GM08714 (cell line): ENCODE measurements around the gene ATP11B.

Experiments used
- H3K4me3 ChIP-seq: fragments of 200-500 bp; sonication (Bioruptor generic); 2 replicates; pipeline ENCODE4 v1.5.1; 2014; ENCODE audit warnings: mild to moderate bottlenecking, low read length, inconsistent platforms
- ZNF274 ChIP-seq: IDR thresholded peaks from 2 replicates; pipeline ENCODE4 v1.6.1; 2012; ENCODE audit warnings: mild to moderate bottlenecking, low read depth, low read length

Gene ATP11B

DNA sequence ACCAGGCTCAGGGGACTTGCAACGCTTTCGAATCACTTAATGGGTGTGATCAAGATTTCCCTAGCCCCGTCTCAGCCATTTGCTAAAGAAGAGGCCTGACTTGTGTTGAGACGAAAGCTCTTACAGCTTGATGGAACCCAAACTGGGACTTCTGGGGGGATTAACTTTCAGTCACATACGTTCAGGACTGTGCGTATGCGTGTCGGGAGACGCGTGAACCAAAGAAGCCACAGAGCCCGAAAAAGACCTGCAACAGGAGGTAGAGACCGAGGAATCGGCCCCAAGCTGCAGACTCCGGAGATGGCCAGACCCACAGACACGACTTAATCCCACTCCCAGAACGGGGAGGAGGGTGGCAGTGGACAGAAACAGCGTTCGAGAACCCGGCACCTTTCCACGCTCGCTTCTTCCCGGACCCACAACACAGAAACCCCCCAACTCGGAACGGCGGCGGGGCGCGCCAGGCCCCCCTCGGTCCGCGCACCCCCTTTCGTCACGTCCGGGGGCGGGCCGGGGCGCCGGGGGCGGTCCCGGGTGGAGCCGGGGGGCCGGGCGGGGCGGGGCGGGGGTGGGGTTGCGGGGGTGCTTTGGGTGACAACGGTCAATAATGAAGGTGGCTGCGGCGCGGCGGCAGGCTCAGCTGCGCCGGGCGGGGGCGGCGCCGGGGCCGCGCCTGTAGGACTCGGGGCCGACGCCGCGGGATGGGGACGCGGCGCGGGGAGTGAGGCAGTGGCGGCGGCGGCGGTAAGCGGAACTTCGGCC, at the start of gene ATP11B:
Gene ATP11B (plus strand): TSS at position 604 of the 762 bp plus-strand sequence. CDS start 256 bp downstream, outside the sequence.
- TF ChIP-seq ZNF274, result no peak
- H3K4me3 ChIP-seq, result peak within 1 kb of the TSS; percentile 91

DNA sequence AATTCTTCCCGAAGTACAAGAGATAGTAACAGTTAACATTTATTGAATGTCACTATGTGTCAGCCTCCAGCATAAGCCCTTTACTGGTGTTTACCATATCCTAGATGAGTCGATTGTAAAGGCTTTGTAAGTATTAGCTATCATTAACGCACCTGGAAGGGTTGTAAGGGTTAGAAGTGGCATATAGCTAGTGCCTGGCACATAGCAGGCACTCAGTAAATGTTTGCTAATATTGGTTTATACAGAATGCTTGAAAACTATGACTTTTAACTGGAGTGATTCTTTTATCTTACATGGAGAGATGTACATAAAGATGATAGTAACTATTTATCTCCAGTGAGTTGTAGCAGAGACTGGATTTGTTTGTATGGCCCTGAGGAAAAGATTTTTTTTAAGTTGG, 46.3 kb upstream of the ATP11B start:
- no peak for TF ChIP-seq ZNF274
- no peak overlapping the region for H3K4me3 ChIP-seq

DNA sequence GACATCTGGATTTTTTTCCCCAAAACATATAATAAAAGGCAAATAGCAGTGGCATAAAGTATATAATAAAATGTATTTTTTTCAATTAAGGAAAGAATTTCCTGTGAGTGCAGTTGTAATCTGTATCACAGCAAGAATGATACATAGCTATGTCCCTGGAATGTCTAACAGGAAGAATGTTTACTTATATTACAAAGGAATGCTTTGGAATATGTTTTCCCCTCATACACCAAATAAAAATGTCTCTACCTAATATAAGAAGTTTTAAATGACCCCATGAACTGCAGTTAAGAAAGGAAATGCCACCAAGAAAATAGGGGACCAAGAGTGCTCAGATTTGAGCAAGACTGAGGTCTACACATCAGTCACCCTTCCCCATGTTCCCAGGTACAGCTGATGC, 38.0 kb upstream of the ATP11B start:
- no peak for TF ChIP-seq ZNF274
- H3K4me3 ChIP-seq, result no peak overlapping the region

DNA sequence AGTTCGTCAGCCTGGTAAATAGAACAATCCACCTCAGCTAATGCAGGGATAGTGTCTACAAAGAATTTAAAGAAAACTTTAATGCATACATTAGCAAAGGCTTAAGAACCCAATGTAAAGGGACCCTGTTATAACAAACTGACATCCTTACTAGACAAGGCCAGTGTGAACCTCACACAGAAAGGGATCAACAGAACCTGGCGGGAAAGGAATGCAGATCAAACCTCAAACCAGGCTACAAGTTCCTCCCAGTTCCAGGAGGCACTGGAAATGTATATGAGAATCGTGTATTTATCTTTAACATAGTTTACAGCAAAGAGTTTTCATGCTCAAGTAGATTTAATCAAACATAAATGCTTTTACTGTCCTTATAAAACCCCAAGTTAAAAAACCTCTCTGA, 37.6 kb upstream of the ATP11B start:
- TF ChIP-seq ZNF274, result no peak
- H3K4me3 ChIP-seq, result no peak overlapping the region

DNA sequence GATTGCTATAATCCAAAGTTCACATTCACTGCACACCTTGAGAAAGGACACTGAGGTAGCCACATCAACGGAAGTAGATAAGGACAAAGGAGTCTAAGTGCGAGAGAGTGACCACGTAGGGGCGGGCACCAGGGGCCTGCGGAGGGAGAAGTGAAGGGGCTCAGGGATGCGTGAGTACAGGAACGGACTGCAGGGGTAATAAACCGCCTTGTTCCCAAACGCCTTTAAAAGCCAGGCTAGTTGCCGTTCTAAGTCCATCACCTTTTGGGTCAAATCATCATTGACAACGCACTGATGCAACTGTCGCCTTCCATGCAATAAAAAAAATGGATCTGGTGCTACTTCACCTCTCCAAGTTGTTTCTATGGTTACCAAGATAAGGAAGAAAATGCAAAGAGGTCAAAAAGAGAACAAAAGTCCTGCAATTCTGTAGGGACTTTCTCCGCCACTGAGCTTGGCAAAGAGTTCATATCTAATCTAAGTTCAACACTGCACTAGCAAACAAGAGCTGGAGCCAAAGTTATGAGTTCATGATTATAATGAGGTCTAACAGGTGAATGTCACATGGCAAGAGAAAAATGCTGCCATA, 32.6 kb upstream of the ATP11B start:
- no peak overlapping the region for H3K4me3 ChIP-seq
- TF ChIP-seq ZNF274, result no peak

DNA sequence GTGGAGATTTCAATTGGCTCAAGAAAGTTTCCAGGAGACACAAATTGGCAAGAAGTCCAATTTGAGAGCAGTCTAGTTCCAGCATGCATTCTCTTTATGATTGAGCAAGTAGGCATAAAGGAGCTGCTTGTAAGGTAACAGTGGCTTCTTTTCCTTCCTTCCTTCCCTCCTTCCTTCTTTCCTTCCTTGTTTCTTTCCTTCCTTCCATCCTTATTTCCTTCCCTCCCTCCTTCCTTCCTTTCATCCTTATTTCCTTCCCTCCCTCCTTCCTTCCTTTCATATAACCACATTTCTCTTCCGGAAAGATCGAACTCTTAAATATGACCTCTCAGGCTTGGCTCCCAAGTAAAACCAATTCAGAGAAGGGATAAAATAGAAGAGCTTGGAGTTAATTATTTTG, 29.4 kb upstream of the ATP11B start:
- no peak overlapping the region for H3K4me3 ChIP-seq
- no peak for TF ChIP-seq ZNF274

DNA sequence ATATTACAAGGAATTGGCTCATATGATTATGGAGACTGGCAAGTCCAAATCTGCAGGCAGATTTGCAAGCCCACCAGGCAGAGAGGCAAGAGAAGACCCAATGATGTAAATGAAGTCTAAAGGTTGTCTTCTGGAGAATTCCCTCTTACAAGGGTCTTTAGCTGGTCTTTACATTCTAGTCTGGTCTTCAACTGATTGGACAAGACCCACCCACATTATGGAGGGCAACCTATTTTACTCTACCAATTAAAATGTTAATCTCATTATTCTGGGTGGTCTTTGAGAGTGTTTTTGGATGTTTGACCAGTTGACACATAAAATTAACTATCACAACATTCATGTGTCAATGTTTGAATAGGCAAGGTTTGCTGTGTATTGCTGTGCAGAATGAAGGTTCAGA, 28.0 kb upstream of the ATP11B start:
- no peak overlapping the region for H3K4me3 ChIP-seq
- TF ChIP-seq ZNF274, result no peak

DNA sequence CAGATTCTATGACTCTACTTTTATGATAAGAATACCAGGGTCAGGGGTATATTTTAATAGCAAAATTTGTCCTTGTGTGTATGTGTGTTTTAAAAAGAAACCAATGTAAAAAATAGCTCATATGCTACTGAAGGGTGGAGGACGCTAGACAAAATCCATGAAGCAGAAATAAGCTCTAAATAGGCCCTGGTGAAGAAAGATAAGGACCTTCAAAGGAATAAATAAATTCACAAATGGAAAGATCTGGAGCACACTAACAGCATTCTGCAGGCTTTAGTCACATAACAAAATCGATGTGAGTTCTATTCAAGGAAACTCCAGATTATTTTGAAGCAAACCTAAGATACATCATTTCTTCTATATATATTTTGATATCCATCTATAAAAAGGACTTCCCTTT, 27.2 kb upstream of the ATP11B start:
- H3K4me3 ChIP-seq, result no peak overlapping the region
- no peak for TF ChIP-seq ZNF274

DNA sequence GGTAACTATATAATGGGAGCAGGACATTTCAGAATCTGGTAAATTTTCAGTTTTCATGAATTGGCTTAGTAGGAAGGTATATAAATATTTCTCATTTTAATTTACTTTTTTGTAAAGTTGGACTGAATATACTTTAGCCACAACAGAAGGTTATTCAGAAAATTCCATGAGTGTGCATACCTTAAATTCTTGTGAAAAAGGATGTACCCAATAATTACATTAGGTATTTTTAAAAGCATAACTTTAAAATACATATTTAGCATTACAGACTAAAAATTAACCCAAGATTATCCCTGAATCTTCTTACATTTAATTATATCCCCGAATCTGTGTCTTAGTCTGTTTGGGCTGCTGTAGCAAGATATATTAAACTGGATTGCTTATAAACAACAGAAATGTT, 24.9 kb upstream of the ATP11B start:
- TF ChIP-seq ZNF274, result no peak
- H3K4me3 ChIP-seq, result no peak overlapping the region

DNA sequence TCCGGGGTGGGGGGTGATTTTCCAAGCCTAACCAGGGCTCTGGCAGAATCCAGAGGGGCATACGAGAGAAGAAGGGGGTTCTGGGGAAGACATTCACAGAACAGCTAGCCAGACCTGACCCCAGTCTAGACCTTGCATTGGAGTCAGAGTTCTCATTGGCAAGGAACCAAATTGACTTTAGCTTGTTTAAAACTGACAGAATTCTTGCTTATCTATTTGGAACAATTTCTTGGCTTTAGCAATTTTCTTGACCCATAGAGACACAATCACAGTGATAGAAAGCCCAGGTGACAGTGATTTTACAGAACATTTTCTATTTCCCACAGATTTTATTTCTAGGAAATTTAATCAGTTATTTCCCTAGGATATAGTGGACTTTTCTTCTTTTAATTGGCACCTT, 23.6 kb upstream of the ATP11B start:
- no peak for TF ChIP-seq ZNF274
- no peak overlapping the region for H3K4me3 ChIP-seq

DNA sequence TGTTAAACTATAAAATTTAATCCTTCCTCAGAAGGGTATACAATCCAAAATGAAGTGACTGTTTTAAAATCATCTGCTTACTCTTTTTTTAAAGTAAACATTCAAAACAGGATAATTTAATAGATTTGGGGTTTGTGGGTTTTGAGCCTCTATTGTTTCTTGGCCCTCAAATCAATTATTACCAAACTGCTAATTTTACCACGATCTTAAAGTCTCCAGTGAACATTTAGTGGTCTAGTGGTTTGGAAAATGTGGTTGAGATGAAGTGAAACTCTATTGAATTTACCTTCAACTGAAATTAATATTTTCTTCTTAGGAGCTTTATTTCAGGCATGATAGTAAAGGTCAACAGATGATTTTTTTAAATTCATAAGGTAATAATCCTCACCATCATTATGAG, 11.2 kb upstream of the ATP11B start:
- no peak for TF ChIP-seq ZNF274
- H3K4me3 ChIP-seq, result no peak overlapping the region

DNA sequence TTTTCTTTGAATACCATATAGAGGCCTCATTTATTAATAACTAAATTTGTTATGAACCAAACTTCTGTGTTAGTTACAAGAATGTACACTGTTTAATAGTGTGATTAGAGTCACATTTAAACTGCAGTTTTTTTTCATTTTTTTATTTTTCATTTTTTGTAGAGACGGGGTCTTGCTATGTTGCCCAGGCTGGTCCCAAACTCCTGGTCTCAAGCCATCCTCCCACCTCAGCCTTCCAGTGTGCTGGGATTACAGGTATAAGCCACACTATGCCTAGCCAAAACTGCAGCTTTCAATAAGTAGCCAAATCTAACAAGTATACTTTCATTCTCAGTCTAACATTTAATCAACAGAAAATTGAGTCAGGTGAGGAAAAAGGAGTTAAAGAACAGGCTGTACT, 10.2 kb upstream of the ATP11B start:
- H3K4me3 ChIP-seq, result no peak overlapping the region
- TF ChIP-seq ZNF274, result no peak

DNA sequence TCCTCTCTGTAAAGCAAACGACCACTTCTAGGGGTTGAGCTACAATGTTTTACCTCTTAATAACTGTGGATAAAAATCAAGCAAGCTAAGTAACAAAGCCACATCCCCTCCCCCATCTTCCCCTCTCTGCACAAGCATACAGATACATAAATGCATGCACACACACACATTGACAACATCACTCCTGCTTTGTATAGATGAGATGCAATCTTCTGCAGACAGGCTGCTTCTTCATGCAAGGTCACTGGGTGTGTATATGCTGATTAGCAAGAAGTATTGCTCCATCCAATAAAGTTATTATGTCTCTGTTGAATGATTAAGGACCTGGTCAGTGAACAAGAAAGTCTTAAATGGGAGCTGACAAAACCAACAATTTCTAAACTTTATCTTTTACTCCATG, 8.8 kb upstream of the ATP11B start:
- TF ChIP-seq ZNF274, result no peak
- H3K4me3 ChIP-seq, result no peak overlapping the region

DNA sequence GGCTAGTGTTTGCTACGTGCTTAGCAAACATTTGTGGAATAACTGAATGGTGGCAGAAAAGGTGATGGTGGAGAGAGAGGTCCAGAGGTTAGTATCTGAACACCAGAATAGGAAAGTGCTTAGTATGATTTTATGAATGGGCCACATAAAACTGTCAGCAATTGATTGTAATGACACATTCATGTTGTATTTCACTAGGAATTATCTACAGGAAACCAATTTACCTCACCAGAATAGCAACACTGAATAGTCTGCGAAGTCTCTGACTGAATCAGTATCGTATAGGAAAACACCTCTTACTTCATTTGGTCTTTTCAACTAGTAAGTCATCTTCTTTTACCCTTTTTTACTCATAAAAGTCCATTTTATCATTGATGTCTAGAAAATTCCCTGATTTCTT, 8.2 kb upstream of the ATP11B start:
- no peak for TF ChIP-seq ZNF274
- H3K4me3 ChIP-seq, result no peak overlapping the region

DNA sequence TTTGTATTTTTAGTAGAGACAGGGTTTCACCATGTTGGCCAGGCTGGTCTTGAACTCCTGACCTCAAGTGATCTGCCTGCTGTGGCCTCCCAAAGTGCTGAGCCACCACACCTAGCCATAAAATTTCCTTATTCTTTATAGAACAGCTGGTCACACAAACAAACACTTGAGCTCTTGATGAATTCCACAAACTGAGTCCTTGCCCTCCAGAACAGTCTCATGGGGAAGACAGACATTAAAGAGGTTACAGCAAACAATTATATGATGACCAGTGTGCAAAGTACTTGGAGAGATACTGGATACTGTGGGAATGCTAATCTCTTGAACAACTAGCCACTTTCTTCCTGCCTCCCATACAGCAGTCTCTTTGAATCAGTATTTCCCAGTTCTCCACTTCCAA, 7.5 kb upstream of the ATP11B start:
- TF ChIP-seq ZNF274, result no peak
- no peak overlapping the region for H3K4me3 ChIP-seq
